ENCODE results near the gene AGAP4.
"Not testable (repeated sequence)": the region's sequence is repeated elsewhere in the genome, so short reads cannot be mapped to it uniquely, and the experiment has no call there.

The AGAP4 gene

GRCh38 chr10:45809837-45810236 lies 37.5 kb downstream of the AGAP4 start:
- no peaks in the 10 kb centered on the region for H3K4me1 ChIP-seq (ENCODE audit: control insufficient read depth, low read length)
- H3F3A ChIP-seq (ENCODE audit: control insufficient read depth, insufficient read depth), result no peaks in the 10 kb centered on the region
- H4K20me1 ChIP-seq (ENCODE audit: control insufficient read depth, insufficient read depth, low read depth, low read length), result no peaks in the 10 kb centered on the region
- H3K4me2 ChIP-seq (ENCODE audit: low read length), result no peak overlapping the region
- no peaks in the 10 kb centered on the region for H3K27me3 ChIP-seq (ENCODE audit: control insufficient read depth, low read length)
- no peaks in the 10 kb centered on the region for H3K9me2 ChIP-seq (replicated peaks; ENCODE audit: control insufficient read depth, low read length)
- H3K4me3 ChIP-seq (ENCODE audit: low read length), result no peak overlapping the region
- TF ChIP-seq EZH2phosphoT487 (IDR thresholded peaks at IDR 0.05; ENCODE audit: borderline replicate concordance, low read length), result no peak
- TF ChIP-seq CTCF (IDR thresholded peaks at IDR 0.05; ENCODE audit: low read depth, low read length, poor library complexity, severe bottlenecking), result no peak
- H3K27ac ChIP-seq (ENCODE audit: low read depth, low read length), result no peak overlapping the region
- H3K36me3 ChIP-seq (ENCODE audit: control insufficient read depth, low read length), result no peaks in the 10 kb centered on the region
- H3K9me3 ChIP-seq (ENCODE audit: control insufficient read depth, insufficient read depth, low read length), result no peaks in the 10 kb centered on the region
- no peaks in the 10 kb centered on the region for H3K79me2 ChIP-seq (ENCODE audit: control insufficient read depth, low read length)

- not testable (repeated sequence) for H3K4me2 ChIP-seq (ENCODE audit: low read length); H3F3A ChIP-seq (ENCODE audit: control insufficient read depth, insufficient read depth); H3K27me3 ChIP-seq (ENCODE audit: control insufficient read depth, low read length); H3K9me3 ChIP-seq (ENCODE audit: control insufficient read depth, insufficient read depth, low read length); H3K9me2 ChIP-seq (replicated peaks; ENCODE audit: control insufficient read depth, low read length); H4K20me1 ChIP-seq (ENCODE audit: control insufficient read depth, insufficient read depth, low read depth, low read length); H3K27ac ChIP-seq (ENCODE audit: low read depth, low read length); H3K4me1 ChIP-seq (ENCODE audit: control insufficient read depth, low read length); H3K36me3 ChIP-seq (ENCODE audit: control insufficient read depth, low read length); H3K79me2 ChIP-seq (ENCODE audit: control insufficient read depth, low read length); H3K4me3 ChIP-seq (ENCODE audit: low read length)
Measured at GRCh38 chr10:45804996-45805395, 42.3 kb downstream of the AGAP4 start.

GRCh38 chr10:45803060-45804010 lies 44.0 kb downstream of the AGAP4 start:
- H3K4me2 ChIP-seq (ENCODE audit: low read length); H3K36me3 ChIP-seq (ENCODE audit: control insufficient read depth, low read length); H3K4me1 ChIP-seq (ENCODE audit: control insufficient read depth, low read length); H3K27ac ChIP-seq (ENCODE audit: low read depth, low read length); H4K20me1 ChIP-seq (ENCODE audit: control insufficient read depth, insufficient read depth, low read depth, low read length); H3F3A ChIP-seq (ENCODE audit: control insufficient read depth, insufficient read depth); H3K4me3 ChIP-seq (ENCODE audit: low read length); H3K79me2 ChIP-seq (ENCODE audit: control insufficient read depth, low read length); H3K9me3 ChIP-seq (ENCODE audit: control insufficient read depth, insufficient read depth, low read length); H3K9me2 ChIP-seq (replicated peaks; ENCODE audit: control insufficient read depth, low read length); H3K27me3 ChIP-seq (ENCODE audit: control insufficient read depth, low read length): not testable (repeated sequence)

GRCh38 chr10:45794761-45795160 lies 52.5 kb downstream of the AGAP4 start:
- not testable (repeated sequence) for H3K27ac ChIP-seq (ENCODE audit: low read depth, low read length); H3K4me3 ChIP-seq (ENCODE audit: low read length); H3K4me2 ChIP-seq (ENCODE audit: low read length); H3K36me3 ChIP-seq (ENCODE audit: control insufficient read depth, low read length); H3K9me3 ChIP-seq (ENCODE audit: control insufficient read depth, insufficient read depth, low read length); H3K9me2 ChIP-seq (replicated peaks; ENCODE audit: control insufficient read depth, low read length); H3K27me3 ChIP-seq (ENCODE audit: control insufficient read depth, low read length); H3K79me2 ChIP-seq (ENCODE audit: control insufficient read depth, low read length); H3K4me1 ChIP-seq (ENCODE audit: control insufficient read depth, low read length); H3F3A ChIP-seq (ENCODE audit: control insufficient read depth, insufficient read depth); H4K20me1 ChIP-seq (ENCODE audit: control insufficient read depth, insufficient read depth, low read depth, low read length)

- not testable (repeated sequence) for H3K4me2 ChIP-seq (ENCODE audit: low read length); H3K27ac ChIP-seq (ENCODE audit: low read depth, low read length); H3K9me3 ChIP-seq (ENCODE audit: control insufficient read depth, insufficient read depth, low read length); H3K4me1 ChIP-seq (ENCODE audit: control insufficient read depth, low read length); H3K36me3 ChIP-seq (ENCODE audit: control insufficient read depth, low read length); H3F3A ChIP-seq (ENCODE audit: control insufficient read depth, insufficient read depth); H3K79me2 ChIP-seq (ENCODE audit: control insufficient read depth, low read length); H3K4me3 ChIP-seq (ENCODE audit: low read length); H3K9me2 ChIP-seq (replicated peaks; ENCODE audit: control insufficient read depth, low read length); H4K20me1 ChIP-seq (ENCODE audit: control insufficient read depth, insufficient read depth, low read depth, low read length); H3K27me3 ChIP-seq (ENCODE audit: control insufficient read depth, low read length)
Measured at GRCh38 chr10:45790694-45791426, 56.4 kb downstream of the AGAP4 start.

- H4K20me1 ChIP-seq (ENCODE audit: control insufficient read depth, insufficient read depth, low read depth, low read length); H3K4me1 ChIP-seq (ENCODE audit: control insufficient read depth, low read length): not testable (repeated sequence)
Measured at GRCh38 chr10:45789991-45790390, 57.3 kb downstream of the AGAP4 start.

GRCh38 chr10:45787212-45787741 lies 60.0 kb downstream of the AGAP4 start:
- H3K36me3 ChIP-seq (ENCODE audit: control insufficient read depth, low read length); H3K27ac ChIP-seq (ENCODE audit: low read depth, low read length); H3K4me3 ChIP-seq (ENCODE audit: low read length): not testable (repeated sequence)

More at GRCh38 chr10:45789991-45790390, 57.3 kb downstream of the AGAP4 start:
- H3K36me3 ChIP-seq (ENCODE audit: control insufficient read depth, low read length); H3K9me2 ChIP-seq (replicated peaks; ENCODE audit: control insufficient read depth, low read length); H3K4me3 ChIP-seq (ENCODE audit: low read length); H3K27me3 ChIP-seq (ENCODE audit: control insufficient read depth, low read length); H3K79me2 ChIP-seq (ENCODE audit: control insufficient read depth, low read length); H3K9me3 ChIP-seq (ENCODE audit: control insufficient read depth, insufficient read depth, low read length); H3K27ac ChIP-seq (ENCODE audit: low read depth, low read length); H3K4me2 ChIP-seq (ENCODE audit: low read length); H3F3A ChIP-seq (ENCODE audit: control insufficient read depth, insufficient read depth): not testable (repeated sequence)

More at GRCh38 chr10:45787212-45787741, 60.0 kb downstream of the AGAP4 start:
- not testable (repeated sequence) for H3K4me1 ChIP-seq (ENCODE audit: control insufficient read depth, low read length); H3K4me2 ChIP-seq (ENCODE audit: low read length); H3K27me3 ChIP-seq (ENCODE audit: control insufficient read depth, low read length); H3K9me3 ChIP-seq (ENCODE audit: control insufficient read depth, insufficient read depth, low read length); H3K9me2 ChIP-seq (replicated peaks; ENCODE audit: control insufficient read depth, low read length); H4K20me1 ChIP-seq (ENCODE audit: control insufficient read depth, insufficient read depth, low read depth, low read length); H3K79me2 ChIP-seq (ENCODE audit: control insufficient read depth, low read length); H3F3A ChIP-seq (ENCODE audit: control insufficient read depth, insufficient read depth)
